HUES48 (cell line): ENCODE measurements around the gene EIF4H.
"Not testable (repeated sequence)": the region's sequence is repeated elsewhere in the genome, so short reads cannot be mapped to it uniquely, and the experiment has no call there.

Experiments
- H3K27ac ChIP-seq: one replicate; pipeline ENCODE4 v1.7.0; 2013; ENCODE audit warnings: low read depth, low read length, inconsistent platforms
- H3K27me3 ChIP-seq: 2 replicates; pipeline ENCODE4 v1.6.1; 2013; ENCODE audit warnings: mild to moderate bottlenecking, low read length; ENCODE audit not compliant: control insufficient read depth, insufficient read depth
- H3K36me3 ChIP-seq: 2 replicates; pipeline ENCODE4 v1.6.1; 2013; ENCODE audit warnings: low read length; ENCODE audit not compliant: control insufficient read depth, insufficient read depth
- H3K4me1 ChIP-seq: 2 replicates; pipeline ENCODE4 v1.6.1; 2013; ENCODE audit warnings: mild to moderate bottlenecking, low read length; ENCODE audit not compliant: control insufficient read depth, insufficient read depth
- H3K4me3 ChIP-seq: 2 replicates; pipeline ENCODE4 v1.5.1; 2013; ENCODE audit warnings: mild to moderate bottlenecking, low read depth, low read length
- H3K9ac ChIP-seq: 2 replicates; pipeline ENCODE4 v1.6.1; 2013; ENCODE audit warnings: mild to moderate bottlenecking, low read depth, low read length, moderate library complexity
- H3K9me3 ChIP-seq: 2 replicates; pipeline ENCODE4 v1.6.1; 2013; ENCODE audit warnings: low read length; ENCODE audit not compliant: control insufficient read depth, insufficient read depth

EIF4H gene

DNA sequence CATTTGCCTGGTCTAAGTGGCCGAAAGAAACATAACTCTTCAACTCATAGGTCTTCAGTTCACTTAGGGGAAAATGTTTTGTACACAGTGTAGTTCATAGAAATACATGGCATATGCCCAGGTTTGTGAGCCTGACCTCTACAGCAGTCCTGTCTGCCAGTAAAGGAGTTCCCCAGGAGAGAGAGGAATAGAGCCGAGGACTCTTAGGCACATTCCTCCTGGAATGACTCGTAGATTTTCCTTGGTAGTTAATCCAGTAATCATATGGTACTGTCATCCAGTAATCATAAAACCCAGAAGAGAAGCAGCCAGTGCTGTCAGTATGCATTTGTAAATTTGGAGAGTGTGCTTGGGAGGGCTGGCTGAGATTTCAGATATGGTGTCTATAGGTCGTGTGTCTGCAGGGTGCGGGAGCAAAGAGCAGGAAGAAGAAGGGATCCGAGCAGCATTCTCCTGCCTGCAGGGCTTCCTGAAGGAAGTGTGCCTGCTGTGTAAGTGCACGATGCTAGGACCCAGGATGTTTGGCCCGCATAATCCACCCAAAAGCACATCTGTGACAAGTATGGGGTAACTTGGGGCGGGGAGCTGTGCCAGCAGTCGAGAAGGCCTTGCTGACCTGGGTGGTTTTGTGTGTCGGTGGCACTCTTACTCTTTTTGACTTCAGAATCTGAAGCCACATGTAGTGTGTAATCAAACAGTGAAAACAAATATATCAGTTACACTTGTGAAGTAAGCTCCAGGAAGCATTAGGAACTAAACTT lies 13.9 kb downstream of the EIF4H start:
- Histone ChIP-seq H3K27ac (no peak overlapping the region), H3K9ac (no peak overlapping the region), H3K4me1 (peaks cover 11% of the 10 kb centered on the region), H3K9me3 (no peaks in the 10 kb centered on the region), H3K27me3 (no peaks in the 10 kb centered on the region), H3K4me3 (no peak overlapping the region), H3K36me3 (peaks cover 77% of the 10 kb centered on the region)

GRCh38 chr7:74190259-74190658 lies 16.1 kb downstream of the EIF4H start:
- peaks cover 3% of the 10 kb centered on the region for H3K4me1 ChIP-seq
- H3K9ac ChIP-seq = no peak overlapping the region
- no peaks in the 10 kb centered on the region for H3K9me3 ChIP-seq
- H3K36me3 ChIP-seq = peaks cover 92% of the 10 kb centered on the region
- H3K4me3 ChIP-seq = no peak overlapping the region
- no peak overlapping the region for H3K27ac ChIP-seq
- no peaks in the 10 kb centered on the region for H3K27me3 ChIP-seq

- no peak overlapping the region for H3K4me3 ChIP-seq
Observed at GRCh38 chr7:74191231-74191630, 17.1 kb downstream of the EIF4H start.

DNA sequence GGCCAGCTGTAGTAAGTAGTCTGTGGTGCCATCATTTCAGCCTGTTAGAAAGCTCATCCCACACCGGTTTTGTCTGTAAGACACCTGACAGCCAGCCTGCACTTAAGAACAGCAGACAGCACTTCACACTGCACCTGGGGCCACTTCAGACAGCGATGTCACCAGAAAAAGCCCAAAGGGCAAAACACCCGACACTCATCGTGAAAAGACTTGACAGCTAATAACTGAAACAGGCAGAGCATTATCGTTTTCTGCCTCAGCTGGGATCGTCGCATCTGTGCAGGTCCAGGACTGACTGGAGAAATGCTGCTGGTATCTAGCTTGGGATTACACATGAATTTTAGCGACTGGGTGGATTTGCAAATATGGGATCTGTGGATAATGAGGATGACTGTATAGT lies 18.9 kb downstream of the EIF4H start:
- no peaks in the 10 kb centered on the region for H3K9me3 ChIP-seq
- H3K4me3 ChIP-seq = no peak overlapping the region
- H3K36me3 ChIP-seq = peaks cover 89% of the 10 kb centered on the region
- no peaks in the 10 kb centered on the region for H3K4me1 ChIP-seq
- no peak overlapping the region for H3K9ac ChIP-seq
- no peaks in the 10 kb centered on the region for H3K27me3 ChIP-seq
- no peak overlapping the region for H3K27ac ChIP-seq

More at GRCh38 chr7:74191231-74191630, 17.1 kb downstream of the EIF4H start:
- H3K9me3 ChIP-seq = no peaks in the 10 kb centered on the region
- no peak overlapping the region for H3K9ac ChIP-seq
- no peaks in the 10 kb centered on the region for H3K27me3 ChIP-seq
- H3K36me3 ChIP-seq = peaks cover 93% of the 10 kb centered on the region
- H3K4me1 ChIP-seq = no peaks in the 10 kb centered on the region
- H3K27ac ChIP-seq = no peak overlapping the region

DNA sequence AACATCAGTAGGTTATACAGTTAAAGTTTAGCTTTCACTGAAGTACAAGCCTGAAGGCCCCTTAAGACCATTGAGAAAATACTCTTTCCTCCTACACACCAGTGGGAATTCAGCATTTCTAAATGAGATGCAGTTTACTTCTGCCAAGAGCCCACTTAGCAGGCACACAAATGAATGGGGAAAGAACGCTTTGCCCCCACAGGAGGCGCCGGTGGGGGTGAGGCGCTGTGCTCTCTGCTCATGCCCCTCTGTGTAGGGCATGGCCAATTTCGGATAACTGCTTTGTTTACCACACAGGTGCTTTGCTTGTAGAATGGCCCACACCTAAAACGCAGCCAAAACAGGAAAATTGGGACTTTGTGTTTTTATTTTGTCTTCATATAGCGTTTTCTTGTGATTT lies 19.8 kb downstream of the EIF4H start:
- no peak overlapping the region for H3K27ac ChIP-seq
- H3K4me3 ChIP-seq = no peak overlapping the region
- no peak overlapping the region for H3K9ac ChIP-seq
- no peaks in the 10 kb centered on the region for H3K9me3 ChIP-seq
- H3K36me3 ChIP-seq = peaks cover 80% of the 10 kb centered on the region
- H3K27me3 ChIP-seq = no peaks in the 10 kb centered on the region
- no peaks in the 10 kb centered on the region for H3K4me1 ChIP-seq

- H3K9ac ChIP-seq = no peak overlapping the region
- no peak overlapping the region for H3K4me3 ChIP-seq
- H3K4me1 ChIP-seq = no peaks in the 10 kb centered on the region
- H3K27ac ChIP-seq = no peak overlapping the region
- H3K36me3 ChIP-seq = peaks cover 72% of the 10 kb centered on the region
- no peaks in the 10 kb centered on the region for H3K27me3 ChIP-seq
- H3K9me3 ChIP-seq = no peaks in the 10 kb centered on the region
Observed at GRCh38 chr7:74194686-74195085, 20.5 kb downstream of the EIF4H start.

GRCh38 chr7:74195139-74195860 lies 21.1 kb downstream of the EIF4H start:
- H3K9me3 ChIP-seq, H3K4me3 ChIP-seq, H3K27ac ChIP-seq, H3K27me3 ChIP-seq, H3K9ac ChIP-seq, H3K4me1 ChIP-seq: not testable (repeated sequence)
- peaks cover 66% of the 10 kb centered on the region for H3K36me3 ChIP-seq

GRCh38 chr7:74195968-74196654 lies 22.0 kb downstream of the EIF4H start:
- H3K4me1 ChIP-seq, H3K27ac ChIP-seq, H3K27me3 ChIP-seq, H3K9ac ChIP-seq, H3K9me3 ChIP-seq, H3K4me3 ChIP-seq: not testable (repeated sequence)
- H3K36me3 ChIP-seq = peaks cover 58% of the 10 kb centered on the region

GRCh38 chr7:74197449-74198124 lies 23.4 kb downstream of the EIF4H start:
- Histone ChIP-seq H3K4me1 (no peaks in the 10 kb centered on the region), H3K36me3 (peaks cover 45% of the 10 kb centered on the region), H3K9me3 (no peaks in the 10 kb centered on the region), H3K27ac (no peak overlapping the region), H3K27me3 (no peaks in the 10 kb centered on the region), H3K9ac (no peak overlapping the region), H3K4me3 (no peak overlapping the region)

DNA sequence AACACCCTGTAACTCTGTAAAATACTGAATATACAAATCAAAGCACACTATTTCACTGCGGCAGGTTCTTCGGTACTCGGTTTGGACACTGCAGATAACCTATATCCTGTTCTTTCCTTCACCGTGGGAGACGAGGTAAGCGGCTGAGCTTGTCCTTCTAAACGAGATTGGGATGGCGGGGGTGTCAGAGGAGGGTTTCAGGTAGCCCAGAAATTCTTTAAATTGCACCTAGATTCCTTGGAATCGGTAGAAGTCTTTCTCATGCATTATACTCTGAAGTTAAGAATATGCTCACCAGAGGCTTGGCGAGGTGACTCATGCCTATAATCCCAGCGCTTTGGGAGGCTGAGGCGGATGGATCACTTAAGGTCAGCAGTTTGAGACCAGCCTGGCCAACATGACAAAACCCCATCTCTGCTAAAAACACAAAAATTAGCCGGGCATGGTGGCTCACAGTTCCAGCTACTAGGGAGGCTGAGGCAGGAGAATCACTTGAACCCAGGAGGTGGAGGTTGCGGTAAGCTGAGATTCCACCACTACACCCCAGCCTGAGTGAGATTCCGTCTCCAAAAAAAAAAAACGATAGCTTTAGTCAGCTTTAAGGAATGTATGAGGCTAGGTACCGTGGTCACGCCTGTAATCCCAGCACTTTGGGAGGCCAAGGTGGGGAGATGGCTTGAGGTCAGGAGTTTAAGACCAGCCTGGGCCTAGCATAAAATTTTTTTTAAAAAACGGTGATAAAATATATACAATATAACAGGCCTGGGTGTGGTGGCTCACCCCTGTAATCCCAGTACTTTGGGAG lies 25.6 kb downstream of the EIF4H start:
- Histone ChIP-seq H3K27ac (peak overlapping the region; percentile 69), H3K4me1 (no peaks in the 10 kb centered on the region), H3K9ac (no peak overlapping the region), H3K27me3 (no peaks in the 10 kb centered on the region), H3K36me3 (peaks cover 24% of the 10 kb centered on the region), H3K9me3 (no peaks in the 10 kb centered on the region), H3K4me3 (no peak overlapping the region)
